Heart right ventricle (tissue), 16 donors: Measurements from ENCODE around the gene CDH18. TPM values are rescaled to one million over a fixed set of nuclear protein-coding genes. Genes with fewer than 3 reads are reported as not detected.

Experiments
- ATAC-seq, 8 donors: fragments of 200-7000 bp; cut with Tn5 transposase; one replicate each; pipeline ENCODE4 v1.9.1; 2020; ENCODE audit warnings: mild to moderate bottlenecking in 8 of 8, moderate library complexity in 8 of 8, moderate number of reproducible peaks in 1 of 8
- DNase-seq, 2 donors: peaks; one replicate each; pipeline ENCODE4 v3.0.0-alpha.2; 2020
- H3K27ac ChIP-seq, 10 donors: fragments of 200-600 bp; sonication (generic) in 2 of 10; one replicate each; pipeline versions ENCODE4 v1.5.0 to v1.8.0; 2020 to 2022; ENCODE audit warnings: mild to moderate bottlenecking in 3 of 10
- H3K27me3 ChIP-seq, 7 donors: fragments of 200-600 bp; one replicate each; pipeline ENCODE4 v1.8.0; 2021 to 2022; ENCODE audit warnings: mild to moderate bottlenecking in 2 of 7
- H3K36me3 ChIP-seq, 9 donors: fragments of 200-600 bp; sonication (generic) in 1 of 9; one replicate each; pipeline versions ENCODE4 v1.5.0 to v1.8.0; 2020 to 2022; ENCODE audit warnings: mild to moderate bottlenecking in 2 of 9
- H3K4me1 ChIP-seq, 9 donors: fragments of 200-600 bp; sonication (generic) in 1 of 9; one replicate each; pipeline versions ENCODE4 v1.5.0 to v1.8.0; 2020 to 2022; ENCODE audit warnings: mild to moderate bottlenecking in 4 of 9
- H3K4me3 ChIP-seq, 10 donors: fragments of 200-600 bp; sonication (generic) in 2 of 10; one replicate each; pipeline versions ENCODE4 v1.5.0 to v1.8.0; 2020 to 2022; ENCODE audit warnings: mild to moderate bottlenecking in 7 of 10, moderate library complexity in 2 of 10
- H3K9me3 ChIP-seq, 11 donors: fragments of 200-600 bp in 10 of 11; sonication (generic) in 2 of 11; one replicate each; pipeline versions ENCODE4 v1.5.0 to v1.8.0; 2013 to 2022; ENCODE audit warnings: mild to moderate bottlenecking in 2 of 11, control low read depth in 1 of 11, moderate library complexity in 1 of 11
- CTCF ChIP-seq, 9 donors: fragments of 200-600 bp; sonication (generic) in 2 of 9; IDR thresholded peaks; one replicate each; pipeline versions ENCODE4 v1.5.0 to v1.8.0; 2021 to 2022; ENCODE audit warnings: antibody characterized with exemption in 9 of 9, mild to moderate bottlenecking in 5 of 9, moderate library complexity in 1 of 9
- whole genome bisulfite sequencing, 2 donors: extraction: QIAGEN DNeasy Blood & Tissue Kit; methylation state at CpG; one replicate each; pipeline ENCODE4 v1.1.7; 2013; ENCODE audit warnings: inconsistent platforms in 1 of 2; 5-methylcytosine and 5-hydroxymethylcytosine counted together
- intact Hi-C, 10 donors: fragments of 100-400 bp; cut with DNase I; formaldehyde crosslinking; loops; one replicate each; pipeline versions ENCODE4 v1.11.1 to v1.14.2; 2022
- polyA plus RNA-seq, 2 donors: library from polyadenylated mRNA; stranded (reverse); fragments of 200-250 nt; gene quantifications; one replicate each; pipeline ENCODE4 v1.2.3, GENCODE V29; 2013
- total RNA-seq, 10 donors: library from RNA; stranded (reverse); fragmentation: NEBNext Ultra II Directional in 3 of 10; extraction: Animal tissue kit (Norgen Biotek cat#: 25700) in 3 of 10; gene quantifications; one replicate each; pipeline versions ENCODE4 v1.2.1 to v1.2.4, GENCODE V29; 2021 to 2023
- donor health status: Arrhythmogenic right ventricular cardiomyopathy.
- donor health status: ischemic (EF 13 %, LVEDD 7.1; RV severe dilation, severe dysfunction).
- donor health status: healthy with polysubstance abuse.
- donor health status: DM: no; HTN: yes; CAD: no.
- donor health status: DM: no; HTN: no; CAD: no.
- donor health status: ischemic (EF 25% LVEDD 6.9; RV normal size, moderate dysfunction).
- donor health status: ischemic (EF 25% LVEDD 5.7; RV mildly dilated, moderate dysfunction).
- donor health status: healthy.
- donor health status: DM: yes; HTN: yes; CAD: no.
- donor health status: Ischemic cardiomyopathy.
- donor health status: ischemic (EF 35%, LVEDD 5.7; RV mildly dilated, moderate dysfunction).
- donor health status: nonischemic (EF 11% LVEDD 7.7; RV severe dilation, severe dysfunction).
- donor health status: DM: yes; HTN: yes; CAD: no.
- donor health status: PGD.
- donor health status: ischemic (EF 29% LVEDD 5.4; RV normal size, mild dysfunction).
- donor health status: nonischemic (EF 23%, LVEDD 6.1; RV moderate dilation, normal function).

The CDH18 gene
- total and polyA plus RNA-seq, 12 donors: not detected

- DNase-seq (no peak), ATAC-seq (no peak)
- Histone ChIP-seq H3K4me1 (no peaks in the 10 kb centered on the region), H3K36me3 (no peaks in the 10 kb centered on the region), H3K27me3 (no peaks in the 10 kb centered on the region), H3K27ac (no peak overlapping the region), H3K4me3 (no peak overlapping the region), H3K9me3 (peaks cover 0 to 4% (median 0%) of the 10 kb centered on the region in 11 donors)
- 39 to 40% methylated on average over 6 of the region's 6 CpGs for WGBS, 2 donors
- intact Hi-C loops: no loop called here
- no peak for TF ChIP-seq CTCF (IDR thresholded peaks at IDR 0.05)
Observed at GRCh38 chr5:19771174-19771835, 216.7 kb downstream of the CDH18 start.

- DNase-seq (no peak), ATAC-seq (no peak)
- no peaks in the 10 kb centered on the region for H3K36me3 ChIP-seq
- no peak overlapping the region for H3K4me3 ChIP-seq
- no peak for TF ChIP-seq CTCF (IDR thresholded peaks at IDR 0.05)
- no peaks in the 10 kb centered on the region for H3K4me1 ChIP-seq
- intact Hi-C loops: no loop called here
- H3K9me3 ChIP-seq: peaks cover 0 to 2% (median 0%) of the 10 kb centered on the region in 11 donors
- H3K27ac ChIP-seq: no peak overlapping the region
- H3K27me3 ChIP-seq: no peaks in the 10 kb centered on the region
Observed at GRCh38 chr5:19770396-19770795, 217.6 kb downstream of the CDH18 start.

- DNase-seq (no peak), ATAC-seq (no peak)
- Histone ChIP-seq H3K36me3 (no peaks in the 10 kb centered on the region), H3K9me3 (peaks cover 0 to under 1% (median 0%) of the 10 kb centered on the region in 11 donors), H3K4me3 (no peak overlapping the region), H3K27me3 (no peaks in the 10 kb centered on the region), H3K27ac (no peak overlapping the region), H3K4me1 (no peaks in the 10 kb centered on the region)
- 19 to 42% methylated on average over 1 of the region's 1 CpG for WGBS, 2 donors
- intact Hi-C loops: no loop called here
- no peak for TF ChIP-seq CTCF (IDR thresholded peaks at IDR 0.05)
Observed at GRCh38 chr5:19767987-19768386, 220.0 kb downstream of the CDH18 start.

GRCh38 chr5:19753579-19753978, 234.4 kb downstream of the CDH18 start:
- no peaks in the 10 kb centered on the region for H3K36me3 ChIP-seq
- DNase-seq (no peak), ATAC-seq (no peak)
- no peak overlapping the region for H3K27ac ChIP-seq
- intact Hi-C loops: no loop called here
- H3K4me3 ChIP-seq: no peak overlapping the region
- TF ChIP-seq CTCF (IDR thresholded peaks at IDR 0.05): no peak
- 68 to 71% methylated on average over 2 of the region's 2 CpGs for WGBS, 2 donors
- H3K9me3 ChIP-seq: peaks cover 0 to 17% (median 4%) of the 10 kb centered on the region in 11 donors
- no peaks in the 10 kb centered on the region for H3K27me3 ChIP-seq
- no peaks in the 10 kb centered on the region for H3K4me1 ChIP-seq
